GM12891 (cell line): ENCODE measurements around the gene ZBTB47.

Source experiments
- POLR2A ChIP-seq: IDR thresholded peaks from 2 replicates; pipeline ENCODE4 v1.6.1; 2011; ENCODE audit warnings: low read depth, low read length, control low read depth
- POLR2AphosphoS5 ChIP-seq: IDR thresholded peaks from 2 replicates; pipeline ENCODE4 v1.6.1; 2011; ENCODE audit warnings: low read depth, low read length, control low read depth
- SPI1 ChIP-seq: IDR thresholded peaks from 2 replicates; pipeline ENCODE4 v1.6.1; 2011; ENCODE audit warnings: low read depth, low read length, control low read depth
- TAF1 ChIP-seq: IDR thresholded peaks from 2 replicates; pipeline ENCODE4 v1.6.1; 2011; ENCODE audit warnings: low read depth, low read length, control low read depth

GRCh38 chr3:42683875-42684598 lies 30.5 kb downstream of the ZBTB47 start:
- TF ChIP-seq TAF1 (no peak), POLR2A (no peak), SPI1 (no peak), POLR2AphosphoS5 (no peak)
